ENCODE results near the gene NTM.

DNA sequence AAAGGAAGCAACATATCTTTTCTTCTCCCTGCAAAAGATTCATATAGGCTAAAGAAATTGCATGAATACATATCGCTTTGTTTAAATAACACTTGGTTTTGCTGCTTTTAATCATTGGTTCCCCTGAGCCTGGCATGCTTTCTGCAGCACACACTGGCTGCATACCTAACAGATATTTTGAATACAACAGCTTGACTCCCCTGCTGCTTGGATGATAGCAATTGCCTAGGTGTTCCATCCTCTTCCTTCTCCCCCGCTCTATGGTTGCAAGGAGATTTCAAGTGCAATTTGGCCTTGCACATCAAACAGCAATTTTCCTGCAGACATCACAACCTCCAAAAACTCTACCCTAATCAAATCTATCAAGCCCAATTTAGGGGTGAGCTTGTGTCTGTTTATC lies 430.0 kb downstream of the NTM start:
- TF ChIP-seq, protein P1, sequence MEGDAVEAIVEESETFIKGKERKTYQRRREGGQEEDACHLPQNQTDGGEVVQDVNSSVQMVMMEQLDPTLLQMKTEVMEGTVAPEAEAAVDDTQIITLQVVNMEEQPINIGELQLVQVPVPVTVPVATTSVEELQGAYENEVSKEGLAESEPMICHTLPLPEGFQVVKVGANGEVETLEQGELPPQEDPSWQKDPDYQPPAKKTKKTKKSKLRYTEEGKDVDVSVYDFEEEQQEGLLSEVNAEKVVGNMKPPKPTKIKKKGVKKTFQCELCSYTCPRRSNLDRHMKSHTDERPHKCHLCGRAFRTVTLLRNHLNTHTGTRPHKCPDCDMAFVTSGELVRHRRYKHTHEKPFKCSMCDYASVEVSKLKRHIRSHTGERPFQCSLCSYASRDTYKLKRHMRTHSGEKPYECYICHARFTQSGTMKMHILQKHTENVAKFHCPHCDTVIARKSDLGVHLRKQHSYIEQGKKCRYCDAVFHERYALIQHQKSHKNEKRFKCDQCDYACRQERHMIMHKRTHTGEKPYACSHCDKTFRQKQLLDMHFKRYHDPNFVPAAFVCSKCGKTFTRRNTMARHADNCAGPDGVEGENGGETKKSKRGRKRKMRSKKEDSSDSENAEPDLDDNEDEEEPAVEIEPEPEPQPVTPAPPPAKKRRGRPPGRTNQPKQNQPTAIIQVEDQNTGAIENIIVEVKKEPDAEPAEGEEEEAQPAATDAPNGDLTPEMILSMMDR (IDR thresholded peaks at IDR 0.05; ENCODE audit: extremely low read depth in 1 of 2, insufficient read depth in 1 of 2, low read depth in 1 of 2, low read length in 2 of 2) = no peak
- no peak for TF ChIP-seq POLR2AphosphoS5 (IDR thresholded peaks at IDR 0.05; ENCODE audit: insufficient read depth, low read depth, low read length)

All from endothelial cell of umbilical vein (primary cell).